OCI-LY7 (cell line): Measurements from ENCODE around the gene STIM1. TPM values are rescaled to one million over a fixed set of nuclear protein-coding genes. Genes with fewer than 3 reads are reported as not detected.

ENCODE experiments used
- BruUV-seq: library from RNA; stranded (reverse); fragments of 400-500 nt; replicated peaks from 2 replicates; lab custom pipeline; 2021; lab: Mats Ljungman, UMichigan
- CTCF ChIA-PET: fragments of 300-600 bp; sonication (Branson Sonifier 250); formaldehyde crosslinking; loops from one replicate; lab custom pipeline; 2022; ENCODE audit warnings: antibody characterized with exemption; ENCODE audit not compliant: unreplicated experiment; lab: Charles Lee
- POLR2A ChIA-PET: fragments of 300-600 bp; sonication (Branson Sonifier 250); formaldehyde crosslinking; loops from one replicate; lab custom pipeline; 2022; ENCODE audit warnings: antibody characterized with exemption; lab: Charles Lee
- DNase-seq: peaks from one replicate; pipeline ENCODE4 v3.0.0-alpha.2; 2015; ENCODE audit warnings: low spot score
- H2AFZ ChIP-seq: fragments of 200-600 bp; sonication (generic), shearing (Covaris generic); 2 replicates; pipeline ENCODE4 v1.6.1; 2014; ENCODE audit warnings: mild to moderate bottlenecking, antibody characterized with exemption, low read length, moderate library complexity
- H3K27ac ChIP-seq: fragments of 200-600 bp; sonication (generic); 2 replicates; pipeline ENCODE4 v1.5.1; 2014; ENCODE audit warnings: mixed run types, low read depth, mild to moderate bottlenecking, moderate library complexity, low read length, inconsistent platforms; ENCODE audit not compliant: poor library complexity, severe bottlenecking
- H3K36me3 ChIP-seq: fragments of 200-600 bp; sonication (generic); 2 replicates; pipeline ENCODE4 v1.6.1; 2014; ENCODE audit warnings: mild to moderate bottlenecking, antibody characterized with exemption, low read length, moderate library complexity, mixed read lengths; ENCODE audit not compliant: insufficient read depth
- H3K4me1 ChIP-seq: fragments of 200-600 bp; sonication (generic); 2 replicates; pipeline ENCODE4 v1.5.1; 2014; ENCODE audit warnings: mild to moderate bottlenecking, low read length; ENCODE audit not compliant: insufficient read depth, poor library complexity, severe bottlenecking
- H3K4me2 ChIP-seq: fragments of 200-600 bp; sonication (generic); 2 replicates; pipeline ENCODE4 v1.6.1; 2014; ENCODE audit warnings: mild to moderate bottlenecking, low read length
- H3K4me3 ChIP-seq: fragments of 200-600 bp; sonication (generic); 2 replicates; pipeline ENCODE4 v1.5.1; 2014; ENCODE audit warnings: mild to moderate bottlenecking, low read depth, low read length; ENCODE audit not compliant: poor library complexity, severe bottlenecking
- H3K79me2 ChIP-seq: fragments of 200-600 bp; sonication (generic); 2 replicates; pipeline ENCODE4 v1.6.1; 2016; ENCODE audit warnings: low read depth, mild to moderate bottlenecking, low read length, moderate library complexity, mixed read lengths; ENCODE audit not compliant: insufficient read depth
- H3K9me2 ChIP-seq: fragments of 200-600 bp; sonication (generic); 2 replicates; pipeline ENCODE4 v1.6.1; 2016; ENCODE audit warnings: mild to moderate bottlenecking, low read length, mixed read lengths; ENCODE audit not compliant: insufficient read depth
- H3K9me3 ChIP-seq: fragments of 200-600 bp; sonication (generic); 2 replicates; pipeline ENCODE4 v1.6.1; 2014; ENCODE audit warnings: mild to moderate bottlenecking, mixed run types, low read length, mixed read lengths
- H4K20me1 ChIP-seq: fragments of 200-600 bp; sonication (generic); 2 replicates; pipeline ENCODE4 v1.6.1; 2014; ENCODE audit warnings: mild to moderate bottlenecking, antibody characterized with exemption, low read length, moderate library complexity, mixed read lengths; ENCODE audit not compliant: insufficient read depth
- EZH2phosphoT487 ChIP-seq: fragments of 200-600 bp; sonication (generic); IDR thresholded peaks from 2 replicates; pipeline ENCODE4 v1.6.1; 2018; ENCODE audit warnings: low read depth, borderline replicate concordance, mild to moderate bottlenecking, mixed run types, antibody characterized with exemption, low read length, moderate library complexity, mixed read lengths
- intact Hi-C: fragments of 100-400 bp; cut with micrococcal nuclease; formaldehyde crosslinking; loops from one replicate; pipeline ENCODE4 v1.10.0; 2022; ENCODE audit not compliant: unreplicated experiment
- total RNA-seq, 2 experiments: library from RNA; depleted of rRNA in 1 of 2; stranded (reverse); fragments of >200 nt in 1 of 2; shearing (Covaris generic) in 1 of 2; gene quantifications; 2 replicates each; pipeline ENCODE4 v1.2.3, GENCODE V29; 2014 to 2022
- TF ChIP-seq, protein P1 (sequence below): fragments of 200-600 bp; sonication (generic); conservative IDR thresholded peaks from 2 replicates; pipeline ENCODE4 v1.5.1; 2014; ENCODE audit warnings: mild to moderate bottlenecking, antibody characterized with exemption, low read length, moderate library complexity, mixed read lengths

STIM1 gene
- total RNA-seq, 2 experiments from 2014 or later, result 21.0 to 49.1 TPM

DNA sequence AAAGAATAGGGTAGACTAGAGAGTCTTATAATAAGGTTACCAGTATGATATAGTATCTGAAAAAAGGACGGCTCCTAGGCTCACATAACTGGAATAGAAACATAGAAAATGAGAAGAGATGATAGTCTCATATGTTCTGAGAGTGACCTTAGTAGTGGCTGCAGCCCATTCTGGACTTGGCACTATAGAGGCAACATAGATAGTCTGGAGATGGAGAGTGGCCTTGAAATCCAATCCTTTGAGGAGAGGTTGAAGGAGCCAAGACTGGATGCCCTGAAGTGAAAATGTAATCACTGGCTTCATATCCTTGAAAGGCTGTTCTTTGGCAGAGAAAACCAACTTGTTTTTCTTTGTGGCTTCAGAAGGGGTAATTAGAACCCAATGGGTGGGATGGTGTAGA lies 81.1 kb downstream of the STIM1 start:
- H3K36me3 ChIP-seq, result no peaks in the 10 kb centered on the region
- ChIA-PET POLR2A (interaction anchor here (0.6 to 2.0 kb wide), 2 partner anchors 82 to 93 kb away, joined by 3 to 7 read pairs; partner anchors contain the start of gene STIM1), CTCF (no interaction called here)
- peaks cover 8% of the 10 kb centered on the region for H3K4me1 ChIP-seq
- H3K4me3 ChIP-seq, result no peak overlapping the region
- H2AFZ ChIP-seq, result no peak overlapping the region
- H3K9me2 ChIP-seq, result no peaks in the 10 kb centered on the region
- no peaks in the 10 kb centered on the region for H3K79me2 ChIP-seq
- BruUV-seq, result no TSS peak
- H3K9me3 ChIP-seq, result no peaks in the 10 kb centered on the region
- intact Hi-C loops, result no loop called here
- no peaks in the 10 kb centered on the region for H4K20me1 ChIP-seq
- H3K27ac ChIP-seq, result no peak overlapping the region
- TF ChIP-seq, protein P1, sequence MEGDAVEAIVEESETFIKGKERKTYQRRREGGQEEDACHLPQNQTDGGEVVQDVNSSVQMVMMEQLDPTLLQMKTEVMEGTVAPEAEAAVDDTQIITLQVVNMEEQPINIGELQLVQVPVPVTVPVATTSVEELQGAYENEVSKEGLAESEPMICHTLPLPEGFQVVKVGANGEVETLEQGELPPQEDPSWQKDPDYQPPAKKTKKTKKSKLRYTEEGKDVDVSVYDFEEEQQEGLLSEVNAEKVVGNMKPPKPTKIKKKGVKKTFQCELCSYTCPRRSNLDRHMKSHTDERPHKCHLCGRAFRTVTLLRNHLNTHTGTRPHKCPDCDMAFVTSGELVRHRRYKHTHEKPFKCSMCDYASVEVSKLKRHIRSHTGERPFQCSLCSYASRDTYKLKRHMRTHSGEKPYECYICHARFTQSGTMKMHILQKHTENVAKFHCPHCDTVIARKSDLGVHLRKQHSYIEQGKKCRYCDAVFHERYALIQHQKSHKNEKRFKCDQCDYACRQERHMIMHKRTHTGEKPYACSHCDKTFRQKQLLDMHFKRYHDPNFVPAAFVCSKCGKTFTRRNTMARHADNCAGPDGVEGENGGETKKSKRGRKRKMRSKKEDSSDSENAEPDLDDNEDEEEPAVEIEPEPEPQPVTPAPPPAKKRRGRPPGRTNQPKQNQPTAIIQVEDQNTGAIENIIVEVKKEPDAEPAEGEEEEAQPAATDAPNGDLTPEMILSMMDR, result no peak
- no peak for TF ChIP-seq EZH2phosphoT487
- no peak overlapping the region for H3K4me2 ChIP-seq
- no peak for DNase-seq

DNA sequence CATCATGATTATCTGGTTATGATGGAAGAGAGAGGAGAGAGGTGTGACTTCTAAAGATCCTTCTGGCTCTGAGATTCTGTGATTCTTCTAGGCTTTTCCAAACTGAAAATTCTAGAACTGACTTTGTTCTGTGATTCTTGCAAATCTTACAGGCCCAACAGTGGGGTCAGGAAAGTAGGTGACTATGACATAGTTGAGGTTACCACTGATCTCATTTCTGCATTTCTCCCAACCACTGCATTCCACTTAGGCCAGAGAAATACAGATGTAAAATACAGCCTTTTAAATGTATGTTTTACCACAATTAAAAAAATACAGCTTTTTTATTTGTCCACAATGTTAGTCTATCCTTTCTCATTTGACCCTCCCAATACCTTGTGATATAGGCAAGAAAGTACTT lies 83.7 kb downstream of the STIM1 start:
- DNase-seq, result no peak
- POLR2A ChIA-PET, result interaction anchor here (1.3 to 2.1 kb wide), 2 partner anchors 9 to 86 kb away, joined by 4 to 9 read pairs; no protein-coding TSS in a partner anchor
- H3K4me1 ChIP-seq, result peaks cover 24% of the 10 kb centered on the region
- no peaks in the 10 kb centered on the region for H3K9me2 ChIP-seq
- no peak overlapping the region for H2AFZ ChIP-seq
- H3K79me2 ChIP-seq, result no peaks in the 10 kb centered on the region
- TF ChIP-seq EZH2phosphoT487, result no peak
- TF ChIP-seq, protein P1, result no peak
- BruUV-seq, result no TSS peak
- H4K20me1 ChIP-seq, result no peaks in the 10 kb centered on the region
- CTCF ChIA-PET, result no interaction called here
- 0 out of 2 replicates have a peak, but pooled peaks cover 2% of the 10 kb centered on the region for H3K36me3 ChIP-seq
- no peaks in the 10 kb centered on the region for H3K9me3 ChIP-seq
- no peak overlapping the region for H3K27ac ChIP-seq
- H3K4me2 ChIP-seq, result no peak overlapping the region
- intact Hi-C loops, result no loop called here
- no peak overlapping the region for H3K4me3 ChIP-seq

DNA sequence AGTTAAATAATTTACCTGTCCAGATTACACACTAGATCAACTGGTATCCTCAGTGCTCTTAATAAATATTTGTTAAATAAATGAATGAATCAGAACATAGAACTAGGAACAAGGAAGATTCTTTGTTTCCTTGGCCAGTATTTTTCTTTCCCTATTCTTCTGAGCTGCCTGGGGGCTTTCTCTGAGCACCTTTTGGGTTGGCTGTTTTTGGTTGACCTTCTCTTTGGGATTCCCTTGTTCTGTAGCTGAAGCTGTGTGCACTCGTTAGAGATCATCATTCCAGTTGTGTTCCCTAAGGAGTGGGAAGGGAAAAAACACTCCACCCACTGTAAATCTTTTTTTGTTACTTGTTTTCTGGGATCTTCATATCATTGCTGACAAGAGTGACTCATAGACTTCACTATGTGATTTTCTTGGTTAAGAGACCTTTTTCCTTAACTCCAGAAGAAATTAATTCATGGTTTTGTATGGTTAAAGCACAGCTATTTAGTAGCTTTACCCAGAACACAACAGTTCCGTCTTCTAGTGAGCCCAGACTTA lies 84.3 kb downstream of the STIM1 start:
- H4K20me1 ChIP-seq, result no peaks in the 10 kb centered on the region
- no peaks in the 10 kb centered on the region for H3K9me3 ChIP-seq
- intact Hi-C loops, result no loop called here
- ChIA-PET POLR2A (interaction anchor here (1.3 kb wide), 1 partner anchor 86 kb away, joined by 4 read pairs; no protein-coding TSS in a partner anchor), CTCF (no interaction called here)
- H3K27ac ChIP-seq, result no peak overlapping the region
- no peak overlapping the region for H3K4me2 ChIP-seq
- no peak overlapping the region for H3K4me3 ChIP-seq
- H3K79me2 ChIP-seq, result no peaks in the 10 kb centered on the region
- H3K9me2 ChIP-seq, result no peaks in the 10 kb centered on the region
- BruUV-seq, result no TSS peak
- H3K4me1 ChIP-seq, result peaks cover 24% of the 10 kb centered on the region
- H2AFZ ChIP-seq, result no peak overlapping the region
- no peak for DNase-seq
- H3K36me3 ChIP-seq, result peaks cover 7% of the 10 kb centered on the region; the same call in 1 of the 2 replicates
- TF ChIP-seq EZH2phosphoT487, result no peak
- TF ChIP-seq, protein P1, result no peak
